ENCODE data around the gene OSBPL10.

Gene OSBPL10

DNA sequence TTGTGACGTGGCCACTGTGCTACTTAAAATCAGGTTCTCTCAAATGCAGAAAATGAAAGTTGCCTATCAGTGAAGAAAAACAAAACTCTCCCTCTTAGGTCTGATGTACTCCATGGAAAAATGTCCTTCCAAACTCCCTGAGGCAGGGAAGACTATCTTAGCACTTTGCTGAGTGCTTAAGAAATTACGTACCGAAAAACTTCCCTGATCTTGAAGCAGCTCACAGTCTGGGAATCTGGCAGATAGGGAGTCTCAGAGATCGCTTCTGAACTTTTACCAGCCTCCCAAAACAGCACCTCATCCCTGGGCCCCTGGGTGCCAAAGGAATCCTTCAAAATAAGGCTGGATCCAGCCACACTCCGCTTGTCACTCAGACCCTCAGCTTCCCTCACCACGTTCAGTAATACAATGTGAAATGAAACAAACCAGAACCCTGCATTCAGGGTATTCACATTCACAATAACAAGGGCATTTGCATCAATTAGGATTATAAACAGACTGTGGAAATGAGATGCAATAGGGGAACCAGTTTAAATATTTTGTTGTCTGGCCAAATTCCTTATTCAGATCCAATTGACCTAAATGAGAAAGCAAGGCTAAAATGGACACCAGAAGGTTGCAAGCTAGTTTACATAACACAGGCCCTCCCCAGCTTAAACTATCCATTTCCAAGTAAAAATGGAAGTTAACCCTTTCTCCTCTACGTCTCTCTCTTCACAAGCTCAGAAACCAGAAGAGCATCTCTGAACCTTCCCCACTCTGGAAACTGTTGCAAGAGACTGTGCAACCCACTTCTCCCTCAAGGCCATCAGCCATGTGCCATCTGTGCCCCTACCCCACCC lies 20.9 kb downstream of the OSBPL10 start:
- Histone ChIP-seq H3K27me3 (replicated peaks; ENCODE audit: control insufficient read depth, insufficient read depth, low read length, poor library complexity, severe bottlenecking) (no peaks in the 10 kb centered on the region), H3K36me3 (ENCODE audit: control insufficient read depth, insufficient read depth, low read length) (no peaks in the 10 kb centered on the region), H3K4me3 (ENCODE audit: insufficient read depth, low read depth, low read length, poor library complexity, severe bottlenecking) (no peak overlapping the region), H3K4me1 (ENCODE audit: control insufficient read depth, insufficient read depth, low read length, poor library complexity, severe bottlenecking) (no peaks in the 10 kb centered on the region), H3K27ac (ENCODE audit: insufficient read depth, low read length, poor library complexity, severe bottlenecking) (no peak overlapping the region), H3K9me3 (ENCODE audit: control insufficient read depth, low read length) (peaks cover 6% of the 10 kb centered on the region)
- no peak for DNase-seq

DNA sequence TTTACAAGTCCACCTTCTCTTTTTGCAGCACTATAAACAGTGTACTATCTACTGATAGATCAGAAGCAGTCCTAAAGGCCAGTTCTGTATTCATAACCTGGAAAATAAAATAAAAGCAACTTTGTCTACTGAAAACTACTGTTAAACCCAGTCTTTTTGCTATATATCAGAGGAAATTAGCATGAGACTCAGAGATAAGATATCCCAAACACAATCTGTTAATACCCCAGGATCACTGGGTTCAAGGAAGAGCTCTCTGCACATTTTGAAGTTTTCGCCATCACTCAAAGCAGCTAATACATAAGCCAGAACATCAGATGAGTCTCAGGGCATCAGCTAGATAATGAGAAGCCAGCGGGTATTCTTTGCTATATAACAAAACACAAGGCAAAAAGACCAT lies 21.8 kb downstream of the OSBPL10 start:
- H3K9me3 ChIP-seq (ENCODE audit: control insufficient read depth, low read length) = peaks cover 6% of the 10 kb centered on the region
- no peaks in the 10 kb centered on the region for H3K36me3 ChIP-seq (ENCODE audit: control insufficient read depth, insufficient read depth, low read length)
- no peak for DNase-seq
- H3K27ac ChIP-seq (ENCODE audit: insufficient read depth, low read length, poor library complexity, severe bottlenecking) = no peak overlapping the region
- no peak overlapping the region for H3K4me3 ChIP-seq (ENCODE audit: insufficient read depth, low read depth, low read length, poor library complexity, severe bottlenecking)
- H3K27me3 ChIP-seq (replicated peaks; ENCODE audit: control insufficient read depth, insufficient read depth, low read length, poor library complexity, severe bottlenecking) = no peaks in the 10 kb centered on the region
- no peaks in the 10 kb centered on the region for H3K4me1 ChIP-seq (ENCODE audit: control insufficient read depth, insufficient read depth, low read length, poor library complexity, severe bottlenecking)

DNA sequence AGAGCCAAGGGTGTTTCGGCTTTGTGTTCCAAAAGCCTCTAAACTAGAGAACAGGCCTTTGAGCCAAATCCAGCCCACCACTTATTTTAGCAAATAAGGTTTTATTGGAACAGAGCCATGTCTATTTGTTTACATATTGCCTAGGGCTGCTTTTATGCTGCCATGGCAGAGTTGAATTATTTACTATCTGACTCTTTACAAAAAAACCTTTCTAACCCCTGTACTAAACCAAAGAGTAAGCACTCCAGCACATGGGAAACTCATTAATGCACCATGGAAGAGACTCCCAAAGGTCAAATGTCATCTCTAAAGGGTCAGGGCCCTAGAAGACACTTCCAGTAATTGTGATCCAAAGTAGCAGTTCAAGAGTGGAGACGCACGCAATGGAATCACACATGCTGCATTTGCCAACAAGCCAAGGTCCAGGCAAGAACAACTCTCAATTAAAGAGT lies 22.3 kb downstream of the OSBPL10 start:
- Histone ChIP-seq H3K27ac (ENCODE audit: insufficient read depth, low read length, poor library complexity, severe bottlenecking) (no peak overlapping the region), H3K36me3 (ENCODE audit: control insufficient read depth, insufficient read depth, low read length) (no peaks in the 10 kb centered on the region), H3K9me3 (ENCODE audit: control insufficient read depth, low read length) (peaks cover 6% of the 10 kb centered on the region), H3K4me3 (ENCODE audit: insufficient read depth, low read depth, low read length, poor library complexity, severe bottlenecking) (no peak overlapping the region), H3K4me1 (ENCODE audit: control insufficient read depth, insufficient read depth, low read length, poor library complexity, severe bottlenecking) (no peaks in the 10 kb centered on the region), H3K27me3 (replicated peaks; ENCODE audit: control insufficient read depth, insufficient read depth, low read length, poor library complexity, severe bottlenecking) (no peaks in the 10 kb centered on the region)
- no peak for DNase-seq

- Histone ChIP-seq H3K9me3 (ENCODE audit: control insufficient read depth, low read length) (peaks cover 6% of the 10 kb centered on the region), H3K4me1 (ENCODE audit: control insufficient read depth, insufficient read depth, low read length, poor library complexity, severe bottlenecking) (no peaks in the 10 kb centered on the region), H3K27ac (ENCODE audit: insufficient read depth, low read length, poor library complexity, severe bottlenecking) (no peak overlapping the region), H3K36me3 (ENCODE audit: control insufficient read depth, insufficient read depth, low read length) (no peaks in the 10 kb centered on the region), H3K27me3 (replicated peaks; ENCODE audit: control insufficient read depth, insufficient read depth, low read length, poor library complexity, severe bottlenecking) (no peaks in the 10 kb centered on the region), H3K4me3 (ENCODE audit: insufficient read depth, low read depth, low read length, poor library complexity, severe bottlenecking) (no peak overlapping the region)
- DNase-seq = no peak
Measured at GRCh38 chr3:31957106-31957505, 24.0 kb downstream of the OSBPL10 start.

- no peak overlapping the region for H3K27ac ChIP-seq (ENCODE audit: insufficient read depth, low read length, poor library complexity, severe bottlenecking)
Measured at GRCh38 chr3:31955581-31955980, 25.5 kb downstream of the OSBPL10 start.

DNA sequence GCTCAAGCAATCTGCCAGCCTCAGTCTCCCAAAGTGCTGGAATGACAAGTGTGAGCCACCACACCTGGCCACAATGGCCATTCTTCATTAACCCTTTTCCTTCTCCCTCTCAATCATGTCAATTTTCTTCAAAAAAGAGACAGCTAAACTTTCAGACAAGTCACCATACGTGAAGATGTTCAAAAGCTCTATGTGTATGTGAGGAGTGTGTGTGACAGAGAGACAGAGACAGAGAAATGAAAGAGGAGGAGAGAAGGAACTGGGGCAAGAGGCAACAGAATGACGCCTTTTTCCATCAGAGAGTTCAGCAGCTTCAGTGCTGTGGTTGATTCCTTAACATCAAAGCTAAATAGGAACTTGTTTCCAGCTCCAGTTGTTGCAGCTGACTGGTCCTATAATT lies 27.4 kb downstream of the OSBPL10 start:
- H3K4me3 ChIP-seq (ENCODE audit: insufficient read depth, low read depth, low read length, poor library complexity, severe bottlenecking) = no peak overlapping the region
- H3K36me3 ChIP-seq (ENCODE audit: control insufficient read depth, insufficient read depth, low read length) = no peaks in the 10 kb centered on the region
- no peaks in the 10 kb centered on the region for H3K27me3 ChIP-seq (replicated peaks; ENCODE audit: control insufficient read depth, insufficient read depth, low read length, poor library complexity, severe bottlenecking)
- H3K9me3 ChIP-seq (ENCODE audit: control insufficient read depth, low read length) = peaks cover 6% of the 10 kb centered on the region
- no peaks in the 10 kb centered on the region for H3K4me1 ChIP-seq (ENCODE audit: control insufficient read depth, insufficient read depth, low read length, poor library complexity, severe bottlenecking)
- no peak for DNase-seq
- no peak overlapping the region for H3K27ac ChIP-seq (ENCODE audit: insufficient read depth, low read length, poor library complexity, severe bottlenecking)

More at GRCh38 chr3:31955581-31955980, 25.5 kb downstream of the OSBPL10 start:
- Histone ChIP-seq H3K27me3 (replicated peaks; ENCODE audit: control insufficient read depth, insufficient read depth, low read length, poor library complexity, severe bottlenecking) (no peaks in the 10 kb centered on the region), H3K4me1 (ENCODE audit: control insufficient read depth, insufficient read depth, low read length, poor library complexity, severe bottlenecking) (no peaks in the 10 kb centered on the region), H3K9me3 (ENCODE audit: control insufficient read depth, low read length) (peaks cover 6% of the 10 kb centered on the region), H3K36me3 (ENCODE audit: control insufficient read depth, insufficient read depth, low read length) (no peaks in the 10 kb centered on the region), H3K4me3 (ENCODE audit: insufficient read depth, low read depth, low read length, poor library complexity, severe bottlenecking) (no peak overlapping the region)
- no peak for DNase-seq

- no peak for DNase-seq
- H3K36me3 ChIP-seq (ENCODE audit: control insufficient read depth, insufficient read depth, low read length) = no peaks in the 10 kb centered on the region
- peaks cover 6% of the 10 kb centered on the region for H3K9me3 ChIP-seq (ENCODE audit: control insufficient read depth, low read length)
- H3K4me1 ChIP-seq (ENCODE audit: control insufficient read depth, insufficient read depth, low read length, poor library complexity, severe bottlenecking) = no peaks in the 10 kb centered on the region
- no peaks in the 10 kb centered on the region for H3K27me3 ChIP-seq (replicated peaks; ENCODE audit: control insufficient read depth, insufficient read depth, low read length, poor library complexity, severe bottlenecking)
- no peak overlapping the region for H3K4me3 ChIP-seq (ENCODE audit: insufficient read depth, low read depth, low read length, poor library complexity, severe bottlenecking)
- no peak overlapping the region for H3K27ac ChIP-seq (ENCODE audit: insufficient read depth, low read length, poor library complexity, severe bottlenecking)
Measured at GRCh38 chr3:31953091-31953490, 28.0 kb downstream of the OSBPL10 start.

- no peaks in the 10 kb centered on the region for H3K4me1 ChIP-seq (ENCODE audit: control insufficient read depth, insufficient read depth, low read length, poor library complexity, severe bottlenecking)
- no peak overlapping the region for H3K27ac ChIP-seq (ENCODE audit: insufficient read depth, low read length, poor library complexity, severe bottlenecking)
- H3K36me3 ChIP-seq (ENCODE audit: control insufficient read depth, insufficient read depth, low read length) = no peaks in the 10 kb centered on the region
- DNase-seq = no peak
- no peaks in the 10 kb centered on the region for H3K27me3 ChIP-seq (replicated peaks; ENCODE audit: control insufficient read depth, insufficient read depth, low read length, poor library complexity, severe bottlenecking)
- H3K9me3 ChIP-seq (ENCODE audit: control insufficient read depth, low read length) = peaks cover 6% of the 10 kb centered on the region
- no peak overlapping the region for H3K4me3 ChIP-seq (ENCODE audit: insufficient read depth, low read depth, low read length, poor library complexity, severe bottlenecking)
Measured at GRCh38 chr3:31952205-31952604, 28.9 kb downstream of the OSBPL10 start.

- Histone ChIP-seq H3K36me3 (ENCODE audit: control insufficient read depth, insufficient read depth, low read length) (no peaks in the 10 kb centered on the region), H3K27ac (ENCODE audit: insufficient read depth, low read length, poor library complexity, severe bottlenecking) (no peak overlapping the region), H3K9me3 (ENCODE audit: control insufficient read depth, low read length) (no peaks in the 10 kb centered on the region), H3K4me3 (ENCODE audit: insufficient read depth, low read depth, low read length, poor library complexity, severe bottlenecking) (no peak overlapping the region), H3K27me3 (replicated peaks; ENCODE audit: control insufficient read depth, insufficient read depth, low read length, poor library complexity, severe bottlenecking) (no peaks in the 10 kb centered on the region), H3K4me1 (ENCODE audit: control insufficient read depth, insufficient read depth, low read length, poor library complexity, severe bottlenecking) (no peaks in the 10 kb centered on the region)
- no peak for DNase-seq
Measured at GRCh38 chr3:31948280-31948679, 32.8 kb downstream of the OSBPL10 start.

DNA sequence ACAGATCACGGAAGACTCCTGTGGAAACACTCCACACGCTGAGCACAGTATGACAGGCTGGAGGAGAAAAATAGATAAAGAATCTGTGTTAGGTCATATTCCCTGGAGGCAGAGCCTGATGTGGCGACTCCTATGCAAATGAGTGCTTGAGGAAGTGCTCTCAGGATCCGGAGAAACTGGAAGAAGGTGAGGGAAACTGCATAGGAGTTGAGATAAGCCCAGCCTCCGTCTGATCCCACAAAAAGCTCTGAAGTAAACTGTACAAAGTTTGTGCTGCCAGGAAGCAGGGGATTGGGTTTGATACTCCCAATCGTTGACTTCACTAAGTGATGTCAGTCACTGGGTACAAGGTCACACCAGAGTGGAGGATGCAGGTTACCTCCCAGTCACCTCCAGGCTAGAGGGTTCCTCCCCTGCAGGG lies 33.4 kb downstream of the OSBPL10 start:
- Histone ChIP-seq H3K9me3 (ENCODE audit: control insufficient read depth, low read length) (no peaks in the 10 kb centered on the region), H3K27ac (ENCODE audit: insufficient read depth, low read length, poor library complexity, severe bottlenecking) (no peak overlapping the region), H3K4me1 (ENCODE audit: control insufficient read depth, insufficient read depth, low read length, poor library complexity, severe bottlenecking) (no peaks in the 10 kb centered on the region), H3K4me3 (ENCODE audit: insufficient read depth, low read depth, low read length, poor library complexity, severe bottlenecking) (no peak overlapping the region), H3K27me3 (replicated peaks; ENCODE audit: control insufficient read depth, insufficient read depth, low read length, poor library complexity, severe bottlenecking) (no peaks in the 10 kb centered on the region), H3K36me3 (ENCODE audit: control insufficient read depth, insufficient read depth, low read length) (no peaks in the 10 kb centered on the region)
- DNase-seq = no peak
